Measurements from ENCODE around the gene SPAST. TPM values are rescaled to one million over a fixed set of nuclear protein-coding genes. Genes with fewer than 3 reads are reported as not detected.

The SPAST gene
- total RNA-seq, 1 experiment from 2014 or later = 21.6 TPM

DNA sequence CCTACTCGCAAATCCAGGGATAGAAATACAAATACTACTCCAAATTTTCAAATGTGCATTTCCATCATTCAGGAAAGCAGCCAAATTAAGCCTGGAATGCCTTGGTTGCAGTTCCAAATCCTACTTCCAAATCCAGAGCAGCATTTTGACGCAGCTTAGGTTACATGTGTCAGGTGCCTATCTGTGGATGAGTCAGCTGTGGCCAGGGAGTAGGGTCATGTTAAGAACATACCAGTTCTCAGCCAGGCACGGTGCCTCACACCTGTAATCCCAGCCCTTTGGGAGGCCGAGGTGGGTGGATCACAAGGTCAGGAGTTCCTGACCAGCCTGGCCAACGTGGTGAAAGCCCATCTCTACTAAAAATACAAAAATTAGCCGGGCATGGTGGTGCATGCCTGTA, 119.3 kb downstream of the SPAST start:
- Histone ChIP-seq H3K27ac (ENCODE audit: low read length) (no peak overlapping the region), H4K20me1 (ENCODE audit: low read length) (no peaks in the 10 kb centered on the region), H3K36me3 (ENCODE audit: low read depth, low read length) (peaks cover 17% of the 10 kb centered on the region), H3K9me3 (ENCODE audit: low read length) (no peaks in the 10 kb centered on the region), H2AFZ (ENCODE audit: low read length) (no peak overlapping the region), H3K9ac (ENCODE audit: low read length) (no peak overlapping the region), H3K79me2 (ENCODE audit: low read length) (no peaks in the 10 kb centered on the region), H3K4me2 (ENCODE audit: low read length) (no peak overlapping the region), H3K27me3 (ENCODE audit: low read length) (no peaks in the 10 kb centered on the region), H3K4me3 (ENCODE audit: low read length) (no peak overlapping the region), H3F3A (ENCODE audit: low read length, unreplicated experiment) (no peaks in the 10 kb centered on the region), H3K4me1 (ENCODE audit: insufficient read depth, low read length) (no peaks in the 10 kb centered on the region), H3K9me2 (replicated peaks; ENCODE audit: low read length) (no peaks in the 10 kb centered on the region)
- BruUV-seq (replicated peaks) = no TSS peak
- intact Hi-C loops (cut with micrococcal nuclease) = no loop called here
- CTCF ChIA-PET = no interaction called here
- TF ChIP-seq CTCF (conservative IDR thresholded peaks at IDR 0.05; ENCODE audit: low read depth, low read length) = no peak
- no peak for TF ChIP-seq EZH2 (IDR thresholded peaks at IDR 0.05; ENCODE audit: low read length, unreplicated experiment)
- no peak for TF ChIP-seq EZH2phosphoT487 (IDR thresholded peaks at IDR 0.05; ENCODE audit: borderline replicate concordance, low read length)
- ATAC-seq (no peak), DNase-seq (no peak)
- POLR2A ChIA-PET (ENCODE audit: unreplicated experiment) = no interaction called here

GRCh38 chr2:32189011-32189410, 125.7 kb downstream of the SPAST start:
- no peak overlapping the region for H3K9ac ChIP-seq (ENCODE audit: low read length)
- H3K27me3 ChIP-seq (ENCODE audit: low read length) = no peaks in the 10 kb centered on the region
- H2AFZ ChIP-seq (ENCODE audit: low read length) = no peak overlapping the region
- no peak overlapping the region for H3K27ac ChIP-seq (ENCODE audit: low read length)
- H3K4me1 ChIP-seq (ENCODE audit: insufficient read depth, low read length) = peaks cover 4% of the 10 kb centered on the region; the same call in 1 of the 2 replicates
- CTCF ChIA-PET = no interaction called here
- H3K36me3 ChIP-seq (ENCODE audit: low read depth, low read length) = peaks cover 14% of the 10 kb centered on the region
- H4K20me1 ChIP-seq (ENCODE audit: low read length) = no peaks in the 10 kb centered on the region
- no peaks in the 10 kb centered on the region for H3K9me3 ChIP-seq (ENCODE audit: low read length)
- ATAC-seq = no peak
- H3K4me3 ChIP-seq (ENCODE audit: low read length) = no peak overlapping the region
- no peak for DNase-seq
- POLR2A ChIA-PET (ENCODE audit: unreplicated experiment) = no interaction called here
- no peaks in the 10 kb centered on the region for H3K9me2 ChIP-seq (replicated peaks; ENCODE audit: low read length)
- H3F3A ChIP-seq (ENCODE audit: low read length, unreplicated experiment) = no peaks in the 10 kb centered on the region
- no TSS peak for BruUV-seq (replicated peaks)
- no peak for TF ChIP-seq EZH2 (IDR thresholded peaks at IDR 0.05; ENCODE audit: low read length, unreplicated experiment)
- no peak for TF ChIP-seq CTCF (conservative IDR thresholded peaks at IDR 0.05; ENCODE audit: low read depth, low read length)
- TF ChIP-seq EZH2phosphoT487 (IDR thresholded peaks at IDR 0.05; ENCODE audit: borderline replicate concordance, low read length) = no peak
- no peaks in the 10 kb centered on the region for H3K79me2 ChIP-seq (ENCODE audit: low read length)
- intact Hi-C loops (cut with micrococcal nuclease) = no loop called here
- no peak overlapping the region for H3K4me2 ChIP-seq (ENCODE audit: low read length)

DNA sequence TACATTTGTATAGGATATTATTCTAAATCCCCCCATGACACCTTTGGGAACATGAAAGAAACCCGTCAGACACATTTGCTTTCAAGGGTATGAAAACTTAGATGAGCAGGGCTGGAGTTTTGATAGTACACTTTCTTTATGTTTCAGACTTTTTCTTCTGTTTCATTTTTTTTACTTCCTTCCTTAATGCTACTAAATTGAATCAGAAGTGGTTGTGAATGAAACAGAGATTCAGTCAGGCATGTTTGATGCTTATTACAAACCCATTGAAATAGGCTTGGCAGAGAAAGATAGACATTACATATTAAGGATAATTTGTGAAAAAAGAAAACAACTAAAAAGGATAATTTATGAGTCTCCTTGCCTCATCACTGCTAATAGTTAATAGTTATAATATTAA, 129.1 kb downstream of the SPAST start:
- no peak overlapping the region for H3K4me3 ChIP-seq (ENCODE audit: low read length)
- ATAC-seq = no peak
- peaks cover 4% of the 10 kb centered on the region; the same call in 1 of the 2 replicates for H3K4me1 ChIP-seq (ENCODE audit: insufficient read depth, low read length)
- no peak for DNase-seq
- ChIA-PET CTCF (no interaction called here), POLR2A (ENCODE audit: unreplicated experiment) (interaction anchor here (0.6 kb wide), 1 partner anchor 441 kb away, joined by 3 read pairs; no protein-coding TSS in a partner anchor)
- no peak overlapping the region for H3K4me2 ChIP-seq (ENCODE audit: low read length)
- H3K79me2 ChIP-seq (ENCODE audit: low read length) = no peaks in the 10 kb centered on the region
- H3K27me3 ChIP-seq (ENCODE audit: low read length) = no peaks in the 10 kb centered on the region
- BruUV-seq (replicated peaks) = no TSS peak
- H4K20me1 ChIP-seq (ENCODE audit: low read length) = no peaks in the 10 kb centered on the region
- H3K36me3 ChIP-seq (ENCODE audit: low read depth, low read length) = peaks cover 6% of the 10 kb centered on the region
- no peak overlapping the region for H3K27ac ChIP-seq (ENCODE audit: low read length)
- intact Hi-C loops (cut with micrococcal nuclease) = no loop called here
- H3K9ac ChIP-seq (ENCODE audit: low read length) = no peak overlapping the region
- no peak overlapping the region for H2AFZ ChIP-seq (ENCODE audit: low read length)
- no peaks in the 10 kb centered on the region for H3K9me3 ChIP-seq (ENCODE audit: low read length)
- TF ChIP-seq EZH2phosphoT487 (IDR thresholded peaks at IDR 0.05; ENCODE audit: borderline replicate concordance, low read length) (no peak), CTCF (conservative IDR thresholded peaks at IDR 0.05; ENCODE audit: low read depth, low read length) (no peak), EZH2 (IDR thresholded peaks at IDR 0.05; ENCODE audit: low read length, unreplicated experiment) (no peak)
- H3K9me2 ChIP-seq (replicated peaks; ENCODE audit: low read length) = no peaks in the 10 kb centered on the region
- peaks cover 4% of the 10 kb centered on the region for H3F3A ChIP-seq (ENCODE audit: low read length, unreplicated experiment)
